Smooth muscle cell (in vitro differentiated cells): ENCODE results near the gene TMEM229B. TPM values are rescaled to one million over a fixed set of nuclear protein-coding genes. Genes with fewer than 3 reads are reported as not detected.

Experiments used
- DNase-seq: peaks from one replicate; lab custom pipeline; 2025; ENCODE audit not compliant: unreplicated experiment; lab: John Stamatoyannopoulos, UW
- H2AFZ ChIP-seq: fragments of 200-600 bp; sonication (generic); 2 replicates; pipeline ENCODE4 v1.6.0; 2016; ENCODE audit warnings: antibody characterized with exemption, low read depth, mild to moderate bottlenecking
- H3F3A ChIP-seq: fragments of 200-600 bp; sonication (generic); 2 replicates; pipeline ENCODE4 v1.6.0; 2017; ENCODE audit warnings: antibody characterized with exemption, low read depth
- H3K27ac ChIP-seq: fragments of 200-600 bp; sonication (generic); 2 replicates; pipeline ENCODE4 v1.5.1; 2016; ENCODE audit warnings: low read depth, mild to moderate bottlenecking
- H3K27me3 ChIP-seq: fragments of 200-600 bp; sonication (generic); 2 replicates; pipeline ENCODE4 v1.6.1; 2016; ENCODE audit warnings: low read depth, mild to moderate bottlenecking
- H3K36me3 ChIP-seq: fragments of 200-600 bp; sonication (generic); 2 replicates; pipeline ENCODE4 v1.5.1; 2016; ENCODE audit warnings: low read depth
- H3K4me1 ChIP-seq: fragments of 200-600 bp; sonication (generic); 2 replicates; pipeline ENCODE4 v1.5.1; 2016; ENCODE audit warnings: low read depth
- H3K4me2 ChIP-seq: fragments of 200-600 bp; sonication (generic); 2 replicates; pipeline ENCODE4 v1.6.0; 2016; ENCODE audit warnings: mild to moderate bottlenecking
- H3K4me3 ChIP-seq: fragments of 200-600 bp; sonication (generic); 2 replicates; pipeline ENCODE4 v1.5.1; 2016; ENCODE audit warnings: mild to moderate bottlenecking
- H3K79me2 ChIP-seq: fragments of 200-600 bp; sonication (generic); 2 replicates; pipeline ENCODE4 v1.6.0; 2016; ENCODE audit warnings: low read depth, mild to moderate bottlenecking
- H3K9ac ChIP-seq: fragments of 200-600 bp; sonication (generic); 2 replicates; pipeline ENCODE4 v1.6.0; 2016; ENCODE audit warnings: low read depth
- H3K9me3 ChIP-seq: fragments of 200-600 bp; sonication (generic); replicated peaks from 2 replicates; pipeline ENCODE4 v1.5.1; 2016; ENCODE audit warnings: low read depth
- H4K20me1 ChIP-seq: fragments of 200-600 bp; sonication (generic); 2 replicates; pipeline ENCODE4 v1.6.0; 2016; ENCODE audit warnings: low read depth
- CTCF ChIP-seq: fragments of 200-600 bp; sonication (generic); IDR thresholded peaks from 2 replicates; pipeline ENCODE4 v1.5.1; 2017; ENCODE audit warnings: borderline replicate concordance, mild to moderate bottlenecking, antibody characterized with exemption; ENCODE audit not compliant: insufficient read depth, poor library complexity, severe bottlenecking
- WGBS: methylation state at CpG from one replicate; pipeline ENCODE4 v1.1.7; 2016; ENCODE audit warnings: low lambda C conversion rate; 5-methylcytosine and 5-hydroxymethylcytosine counted together
- polyA plus RNA-seq: library from polyadenylated mRNA; unstranded; fragments of >200 nt; fragmentation: Nextera tagmentation; extraction: Ambion mirVana; gene quantifications from 2 replicates; pipeline ENCODE4 v1.2.1, GENCODE V29; 2016
- total RNA-seq: library from RNA; depleted of rRNA; stranded (reverse); fragments of >200 nt; gene quantifications from 2 replicates; pipeline ENCODE4 v1.2.3, GENCODE V29; 2014

Gene TMEM229B
- total and polyA plus RNA-seq, 2 experiments from 2014 or later = 0.22 to 0.49 TPM

- WGBS = 90% methylated on average over 1 of the region's 1 CpG
- H3K9ac ChIP-seq = no peak overlapping the region
- no peak for TF ChIP-seq CTCF
- no peak overlapping the region for H2AFZ ChIP-seq
- H3K36me3 ChIP-seq = no peaks in the 10 kb centered on the region
- no peak overlapping the region for H3K27ac ChIP-seq
- H3K79me2 ChIP-seq = no peaks in the 10 kb centered on the region
- no peaks in the 10 kb centered on the region for H3F3A ChIP-seq
- no peaks in the 10 kb centered on the region for H3K27me3 ChIP-seq
- H3K4me2 ChIP-seq = no peak overlapping the region
- H3K4me1 ChIP-seq = no peaks in the 10 kb centered on the region
- H3K9me3 ChIP-seq = no peaks in the 10 kb centered on the region
- H3K4me3 ChIP-seq = no peak overlapping the region
- H4K20me1 ChIP-seq = no peaks in the 10 kb centered on the region
- no peak for DNase-seq
Measured at GRCh38 chr14:67467134-67467533, 21.4 kb downstream of the TMEM229B start.

- Histone ChIP-seq H3F3A (no peaks in the 10 kb centered on the region), H3K79me2 (no peaks in the 10 kb centered on the region), H3K27ac (no peak overlapping the region), H3K9me3 (no peaks in the 10 kb centered on the region), H3K27me3 (no peaks in the 10 kb centered on the region), H3K4me2 (no peak overlapping the region), H3K4me3 (no peak overlapping the region), H3K9ac (no peak overlapping the region), H3K4me1 (no peaks in the 10 kb centered on the region), H4K20me1 (no peaks in the 10 kb centered on the region), H3K36me3 (no peaks in the 10 kb centered on the region), H2AFZ (no peak overlapping the region)
- 84% methylated on average over 8 of the region's 8 CpGs for WGBS
- TF ChIP-seq CTCF = no peak
- no peak for DNase-seq
Measured at GRCh38 chr14:67464879-67465278, 23.6 kb downstream of the TMEM229B start.

- DNase-seq = no peak
- whole genome bisulfite sequencing = 78% methylated on average over 6 of the region's 6 CpGs
Measured at GRCh38 chr14:67464377-67464776, 24.1 kb downstream of the TMEM229B start.

More at GRCh38 chr14:67464377-67464776, 24.1 kb downstream of the TMEM229B start:
- H4K20me1 ChIP-seq = no peaks in the 10 kb centered on the region
- H3K4me1 ChIP-seq = no peaks in the 10 kb centered on the region
- H3K9me3 ChIP-seq = no peaks in the 10 kb centered on the region
- H3K4me2 ChIP-seq = no peak overlapping the region
- H3K4me3 ChIP-seq = no peak overlapping the region
- no peaks in the 10 kb centered on the region for H3K27me3 ChIP-seq
- TF ChIP-seq CTCF = no peak
- H3K9ac ChIP-seq = no peak overlapping the region
- H3K36me3 ChIP-seq = no peaks in the 10 kb centered on the region
- H3F3A ChIP-seq = no peaks in the 10 kb centered on the region
- no peaks in the 10 kb centered on the region for H3K79me2 ChIP-seq
- no peak overlapping the region for H3K27ac ChIP-seq
- H2AFZ ChIP-seq = no peak overlapping the region
